ENCODE data around the gene CALHM2. TPM values are rescaled to one million over a fixed set of nuclear protein-coding genes. Genes with fewer than 3 reads are reported as not detected.
A peak's percentile ranks its signal among the peaks of the same experiment; 100 is the strongest.

Gene CALHM2
- total and polyA plus RNA-seq, 9 donors: 42.1 to 105 (median 55.3) TPM

- TF ChIP-seq POLR2A (IDR thresholded peaks at IDR 0.05) (no peak), CTCF (IDR thresholded peaks at IDR 0.05) (no peak), EP300 (IDR thresholded peaks at IDR 0.05) (no peak)
- 83 to 94% (median 91%) methylated on average over 9 of the region's 9 CpGs for WGBS, 3 donors
- H3K9me3 ChIP-seq: no peaks in the 10 kb centered on the region
Observed at GRCh38 chr10:103456074-103456660, 4.0 kb upstream of the CALHM2 start.

GRCh38 chr10:103455235-103455634 is 3.1 kb upstream of the CALHM2 start:
- Histone ChIP-seq H3K36me3 (no peaks in the 10 kb centered on the region), H3K4me3 (no peak overlapping the region), H3K9me3 (no peaks in the 10 kb centered on the region), H3K27ac (no peak overlapping the region), H3K4me1 (ENCODE audit: insufficient read depth) (peaks cover 10% of the 10 kb centered on the region), H3K27me3 (no peaks in the 10 kb centered on the region)
- DNase-seq: no peak
- TF ChIP-seq CTCF (IDR thresholded peaks at IDR 0.05) (no peak), EP300 (IDR thresholded peaks at IDR 0.05) (no peak), POLR2A (IDR thresholded peaks at IDR 0.05) (no peak)
- 85 to 90% (median 85%) methylated on average over 22 to 25 of the region's 25 CpGs for WGBS, 3 donors
- intact Hi-C loops (cut with DNase I): no loop called here

More at GRCh38 chr10:103456074-103456660, 4.0 kb upstream of the CALHM2 start:
- intact Hi-C loops (cut with DNase I): no loop called here
- DNase-seq: no peak
- Histone ChIP-seq H3K27ac (no peak overlapping the region), H3K27me3 (no peaks in the 10 kb centered on the region), H3K4me3 (no peak overlapping the region), H3K4me1 (ENCODE audit: insufficient read depth) (peaks cover 7% of the 10 kb centered on the region), H3K36me3 (no peaks in the 10 kb centered on the region)

- 91 to 95% (median 94%) methylated on average over 4 of the region's 4 CpGs for WGBS, 3 donors
- no peak overlapping the region for H3K4me3 ChIP-seq
- DNase-seq: no peak
- TF ChIP-seq CTCF (IDR thresholded peaks at IDR 0.05): no peak
- TF ChIP-seq POLR2A (IDR thresholded peaks at IDR 0.05): no peak
- no peak for TF ChIP-seq EP300 (IDR thresholded peaks at IDR 0.05)
- no peaks in the 10 kb centered on the region for H3K27me3 ChIP-seq
- H3K4me1 ChIP-seq (ENCODE audit: insufficient read depth): peaks cover 22% of the 10 kb centered on the region
- H3K27ac ChIP-seq: no peak overlapping the region
- intact Hi-C loops (cut with DNase I): no loop called here
- no peaks in the 10 kb centered on the region for H3K36me3 ChIP-seq
- H3K9me3 ChIP-seq: no peaks in the 10 kb centered on the region
Observed at GRCh38 chr10:103454026-103454425, 1.9 kb upstream of the CALHM2 start.

GRCh38 chr10:103452506-103453230 is 498 bp upstream of the CALHM2 start:
- TF ChIP-seq POLR2A (IDR thresholded peaks at IDR 0.05): no peak
- no peak for TF ChIP-seq CTCF (IDR thresholded peaks at IDR 0.05)
- TF ChIP-seq EP300 (IDR thresholded peaks at IDR 0.05): no peak
- WGBS, 3 donors: 18 to 23% (median 22%) methylated on average over 26 to 27 of the region's 27 CpGs

More at GRCh38 chr10:103452506-103453230, 498 bp upstream of the CALHM2 start:
- Histone ChIP-seq H3K27me3 (no peaks in the 10 kb centered on the region), H3K4me1 (ENCODE audit: insufficient read depth) (peaks cover 25% of the 10 kb centered on the region), H3K9me3 (no peaks in the 10 kb centered on the region), H3K36me3 (no peaks in the 10 kb centered on the region), H3K27ac (peak overlapping the region; percentile 93 to 97), H3K4me3 (peak overlapping the region; percentile 69)
- no peak for DNase-seq
- intact Hi-C loops (cut with DNase I): no loop called here
